GM12801 (cell line): ENCODE data around the gene MAML3.

ENCODE experiments used
- CTCF ChIP-seq: IDR thresholded peaks from one replicate; pipeline ENCODE4 v1.5.1; 2011; ENCODE audit warnings: control low read depth; ENCODE audit not compliant: insufficient read length; ENCODE audit errors: extremely low read depth

MAML3 gene

GRCh38 chr4:139668036-139668435, 485.9 kb downstream of the MAML3 start:
- TF ChIP-seq CTCF, result no peak
